ENCODE data around the gene SCARB1. TPM values are rescaled to one million over a fixed set of nuclear protein-coding genes. Genes with fewer than 3 reads are reported as not detected.

The SCARB1 gene
- total and polyA plus RNA-seq, 2 of the 13 experiments (the other 11 are each of a cell fraction or from before 2014, with no cell fraction given), result 63.4 to 160 TPM

DNA sequence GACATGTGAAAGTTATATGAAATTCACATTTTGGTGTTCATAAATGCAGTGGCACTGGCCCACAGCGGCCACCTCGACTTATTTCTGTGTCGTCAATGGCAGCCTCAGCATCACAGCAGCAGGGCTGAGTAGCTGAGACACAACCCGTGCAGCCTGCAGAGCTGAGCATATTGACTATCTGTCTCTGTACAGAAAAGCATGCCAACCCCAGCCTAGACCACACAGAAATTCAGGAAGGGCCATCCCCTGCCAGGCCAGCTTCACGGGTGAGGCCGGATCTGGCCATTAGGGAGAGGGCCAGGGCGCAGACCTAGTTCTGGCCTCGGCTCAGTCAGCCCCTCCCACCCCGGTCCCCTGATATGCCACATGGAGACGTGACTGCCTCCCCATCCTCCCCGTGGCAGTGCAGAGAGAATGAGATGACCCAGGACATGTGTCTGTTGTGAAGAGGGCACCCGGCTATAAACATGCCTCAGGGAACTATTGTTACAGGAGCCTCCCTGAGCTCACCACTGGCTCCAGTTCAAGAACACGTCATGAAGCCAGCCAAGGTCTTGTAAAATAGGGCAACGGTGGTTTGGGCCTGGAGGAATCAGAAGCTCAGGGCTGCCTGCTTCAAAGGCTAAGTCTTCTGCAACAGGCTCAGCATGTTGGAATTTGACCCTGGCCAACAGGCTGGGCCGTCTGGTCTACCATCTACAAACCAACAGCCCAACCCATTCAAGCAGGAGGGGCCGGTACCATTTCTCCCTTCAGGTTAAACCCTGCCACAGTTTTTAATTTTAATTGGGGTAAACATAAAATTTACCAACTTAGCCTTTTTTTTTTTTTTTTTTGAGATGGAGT lies 25.5 kb downstream of the SCARB1 start (continued):
- TF ChIP-seq XRCC5 (optimal IDR thresholded peaks at IDR 0.05; ENCODE audit: low read length), result peak; percentile 53
- peak; percentile 52 for TF ChIP-seq ATF1 (CRISPR knock-in tag; IDR thresholded peaks at IDR 0.05)
- TF ChIP-seq CEBPG (CRISPR knock-in tag; IDR thresholded peaks at IDR 0.05), result peak; percentile 63
- TF ChIP-seq ZNF160 (CRISPR knock-in tag; IDR thresholded peaks at IDR 0.05), result peak; percentile 74; the same call in 1 of the 2 replicates
- TF ChIP-seq, protein P1, sequence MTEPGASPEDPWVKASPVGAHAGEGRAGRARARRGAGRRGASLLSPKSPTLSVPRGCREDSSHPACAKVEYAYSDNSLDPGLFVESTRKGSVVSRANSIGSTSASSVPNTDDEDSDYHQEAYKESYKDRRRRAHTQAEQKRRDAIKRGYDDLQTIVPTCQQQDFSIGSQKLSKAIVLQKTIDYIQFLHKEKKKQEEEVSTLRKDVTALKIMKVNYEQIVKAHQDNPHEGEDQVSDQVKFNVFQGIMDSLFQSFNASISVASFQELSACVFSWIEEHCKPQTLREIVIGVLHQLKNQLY (CRISPR knock-in tag; IDR thresholded peaks at IDR 0.05), result peak; percentile 57; the same call in 1 of the 2 replicates
- TF ChIP-seq, protein P2, sequence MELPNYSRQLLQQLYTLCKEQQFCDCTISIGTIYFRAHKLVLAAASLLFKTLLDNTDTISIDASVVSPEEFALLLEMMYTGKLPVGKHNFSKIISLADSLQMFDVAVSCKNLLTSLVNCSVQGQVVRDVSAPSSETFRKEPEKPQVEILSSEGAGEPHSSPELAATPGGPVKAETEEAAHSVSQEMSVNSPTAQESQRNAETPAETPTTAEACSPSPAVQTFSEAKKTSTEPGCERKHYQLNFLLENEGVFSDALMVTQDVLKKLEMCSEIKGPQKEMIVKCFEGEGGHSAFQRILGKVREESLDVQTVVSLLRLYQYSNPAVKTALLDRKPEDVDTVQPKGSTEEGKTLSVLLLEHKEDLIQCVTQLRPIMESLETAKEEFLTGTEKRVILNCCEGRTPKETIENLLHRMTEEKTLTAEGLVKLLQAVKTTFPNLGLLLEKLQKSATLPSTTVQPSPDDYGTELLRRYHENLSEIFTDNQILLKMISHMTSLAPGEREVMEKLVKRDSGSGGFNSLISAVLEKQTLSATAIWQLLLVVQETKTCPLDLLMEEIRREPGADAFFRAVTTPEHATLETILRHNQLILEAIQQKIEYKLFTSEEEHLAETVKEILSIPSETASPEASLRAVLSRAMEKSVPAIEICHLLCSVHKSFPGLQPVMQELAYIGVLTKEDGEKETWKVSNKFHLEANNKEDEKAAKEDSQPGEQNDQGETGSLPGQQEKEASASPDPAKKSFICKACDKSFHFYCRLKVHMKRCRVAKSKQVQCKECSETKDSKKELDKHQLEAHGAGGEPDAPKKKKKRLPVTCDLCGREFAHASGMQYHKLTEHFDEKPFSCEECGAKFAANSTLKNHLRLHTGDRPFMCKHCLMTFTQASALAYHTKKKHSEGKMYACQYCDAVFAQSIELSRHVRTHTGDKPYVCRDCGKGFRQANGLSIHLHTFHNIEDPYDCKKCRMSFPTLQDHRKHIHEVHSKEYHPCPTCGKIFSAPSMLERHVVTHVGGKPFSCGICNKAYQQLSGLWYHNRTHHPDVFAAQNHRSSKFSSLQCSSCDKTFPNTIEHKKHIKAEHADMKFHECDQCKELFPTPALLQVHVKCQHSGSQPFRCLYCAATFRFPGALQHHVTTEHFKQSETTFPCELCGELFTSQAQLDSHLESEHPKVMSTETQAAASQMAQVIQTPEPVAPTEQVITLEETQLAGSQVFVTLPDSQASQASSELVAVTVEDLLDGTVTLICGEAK (IDR thresholded peaks at IDR 0.05), result no peak
- TF ChIP-seq, protein P2 (CRISPR knock-in tag; IDR thresholded peaks at IDR 0.05), result no peak
- TF ChIP-seq, protein P3, sequence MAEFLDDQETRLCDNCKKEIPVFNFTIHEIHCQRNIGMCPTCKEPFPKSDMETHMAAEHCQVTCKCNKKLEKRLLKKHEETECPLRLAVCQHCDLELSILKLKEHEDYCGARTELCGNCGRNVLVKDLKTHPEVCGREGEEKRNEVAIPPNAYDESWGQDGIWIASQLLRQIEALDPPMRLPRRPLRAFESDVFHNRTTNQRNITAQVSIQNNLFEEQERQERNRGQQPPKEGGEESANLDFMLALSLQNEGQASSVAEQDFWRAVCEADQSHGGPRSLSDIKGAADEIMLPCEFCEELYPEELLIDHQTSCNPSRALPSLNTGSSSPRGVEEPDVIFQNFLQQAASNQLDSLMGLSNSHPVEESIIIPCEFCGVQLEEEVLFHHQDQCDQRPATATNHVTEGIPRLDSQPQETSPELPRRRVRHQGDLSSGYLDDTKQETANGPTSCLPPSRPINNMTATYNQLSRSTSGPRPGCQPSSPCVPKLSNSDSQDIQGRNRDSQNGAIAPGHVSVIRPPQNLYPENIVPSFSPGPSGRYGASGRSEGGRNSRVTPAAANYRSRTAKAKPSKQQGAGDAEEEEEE (CRISPR knock-in tag; IDR thresholded peaks at IDR 0.05; ENCODE audit: borderline replicate concordance), result no peak
- TF ChIP-seq, protein P4, sequence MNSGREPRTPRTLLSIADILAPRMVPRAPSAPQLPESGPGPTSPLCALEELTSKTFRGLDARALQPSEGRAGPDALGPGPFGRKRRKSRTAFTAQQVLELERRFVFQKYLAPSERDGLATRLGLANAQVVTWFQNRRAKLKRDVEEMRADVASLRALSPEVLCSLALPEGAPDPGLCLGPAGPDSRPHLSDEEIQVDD (CRISPR knock-in tag; IDR thresholded peaks at IDR 0.05; ENCODE audit: borderline replicate concordance), result no peak
- TF ChIP-seq BORCS8-MEF2B (CRISPR knock-in tag; IDR thresholded peaks at IDR 0.05), result no peak
- TF ChIP-seq MED1 (CRISPR knock-in tag; IDR thresholded peaks at IDR 0.05), result peak; percentile 96
- TF ChIP-seq MAZ (IDR thresholded peaks at IDR 0.05; ENCODE audit: borderline replicate concordance, low read depth, low read length), result no peak
- peak; percentile 57 for TF ChIP-seq MAZ (CRISPR knock-in tag; IDR thresholded peaks at IDR 0.05; ENCODE audit: low read depth)
- peak; percentile 54 for TF ChIP-seq SMC3 (IDR thresholded peaks at IDR 0.05; ENCODE audit: low read length)
- TF ChIP-seq ZNF678 (CRISPR knock-in tag; IDR thresholded peaks at IDR 0.05), result no peak
- TF ChIP-seq, protein P5, sequence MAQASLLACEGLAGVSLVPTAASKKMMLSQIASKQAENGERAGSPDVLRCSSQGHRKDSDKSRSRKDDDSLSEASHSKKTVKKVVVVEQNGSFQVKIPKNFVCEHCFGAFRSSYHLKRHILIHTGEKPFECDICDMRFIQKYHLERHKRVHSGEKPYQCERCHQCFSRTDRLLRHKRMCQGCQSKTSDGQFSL (CRISPR knock-in tag; IDR thresholded peaks at IDR 0.05), result no peak
- TF ChIP-seq NR2F1 (CRISPR knock-in tag; IDR thresholded peaks at IDR 0.05), result no peak; a peak in 1 of 4 replicates
- no peak for TF ChIP-seq PTBP1 (IDR thresholded peaks at IDR 0.05; ENCODE audit: low read depth, low read length, poor library complexity, severe bottlenecking)
